HG02870 (cell line): ENCODE results near the gene ZBTB42.
"Not testable (repeated sequence)": the region's sequence is repeated elsewhere in the genome, so short reads cannot be mapped to it uniquely, and the experiment has no call there.

Experiments used
- ATAC-seq: cut with Tn5 transposase; IDR thresholded peaks from one replicate; pipeline ENCODE4 v1.9.1; 2021; ENCODE audit warnings: mild to moderate bottlenecking, moderate library complexity; ENCODE audit not compliant: unreplicated experiment

Gene ZBTB42

DNA sequence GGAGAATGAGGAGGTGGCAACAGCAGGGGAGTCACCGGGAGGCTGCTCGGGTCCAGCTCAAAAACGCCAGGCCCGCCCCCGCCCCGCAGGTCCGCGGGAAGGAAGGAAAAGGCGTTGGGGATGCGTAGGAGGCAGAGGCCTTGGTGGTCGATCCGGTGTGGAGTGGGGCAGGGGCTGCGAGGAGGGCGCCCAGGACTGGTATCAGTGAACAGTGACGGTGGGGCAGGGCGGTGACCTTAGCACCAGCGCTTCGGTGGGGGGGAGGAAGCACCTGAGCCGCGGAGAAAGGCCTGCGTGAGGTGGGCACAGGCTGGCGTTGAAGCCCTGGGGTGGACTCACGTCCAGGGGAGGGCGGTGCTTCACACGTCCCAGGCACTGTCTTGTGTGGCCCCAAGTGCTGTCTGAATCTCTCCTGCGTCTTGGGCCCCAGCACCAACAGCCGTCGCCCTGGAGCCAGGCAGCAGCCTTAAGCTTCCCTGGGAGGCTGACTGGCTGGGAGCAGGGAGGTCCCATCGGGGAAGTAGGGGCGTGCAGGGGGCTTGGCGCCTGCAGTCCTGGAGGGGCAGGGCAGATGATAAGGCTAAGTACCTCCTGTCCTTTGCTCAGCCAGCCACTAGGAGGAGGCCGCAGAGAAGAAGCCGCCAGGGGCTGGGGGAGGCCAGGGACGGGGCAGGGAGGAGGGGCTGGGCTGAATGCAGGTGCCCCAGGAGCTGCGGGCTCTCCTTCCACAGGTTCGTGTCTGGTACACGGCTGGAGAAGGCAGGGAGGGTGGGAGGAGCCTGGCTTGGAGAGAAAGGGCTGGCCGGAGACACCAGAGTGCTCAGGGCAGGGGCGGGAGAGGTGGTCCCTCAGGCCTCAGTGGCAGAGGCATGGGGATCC lies 26.5 kb downstream of the ZBTB42 start:
- ATAC-seq = no peak

- ATAC-seq = no peak
Measured at GRCh38 chr14:104830781-104831180, 29.9 kb downstream of the ZBTB42 start.

DNA sequence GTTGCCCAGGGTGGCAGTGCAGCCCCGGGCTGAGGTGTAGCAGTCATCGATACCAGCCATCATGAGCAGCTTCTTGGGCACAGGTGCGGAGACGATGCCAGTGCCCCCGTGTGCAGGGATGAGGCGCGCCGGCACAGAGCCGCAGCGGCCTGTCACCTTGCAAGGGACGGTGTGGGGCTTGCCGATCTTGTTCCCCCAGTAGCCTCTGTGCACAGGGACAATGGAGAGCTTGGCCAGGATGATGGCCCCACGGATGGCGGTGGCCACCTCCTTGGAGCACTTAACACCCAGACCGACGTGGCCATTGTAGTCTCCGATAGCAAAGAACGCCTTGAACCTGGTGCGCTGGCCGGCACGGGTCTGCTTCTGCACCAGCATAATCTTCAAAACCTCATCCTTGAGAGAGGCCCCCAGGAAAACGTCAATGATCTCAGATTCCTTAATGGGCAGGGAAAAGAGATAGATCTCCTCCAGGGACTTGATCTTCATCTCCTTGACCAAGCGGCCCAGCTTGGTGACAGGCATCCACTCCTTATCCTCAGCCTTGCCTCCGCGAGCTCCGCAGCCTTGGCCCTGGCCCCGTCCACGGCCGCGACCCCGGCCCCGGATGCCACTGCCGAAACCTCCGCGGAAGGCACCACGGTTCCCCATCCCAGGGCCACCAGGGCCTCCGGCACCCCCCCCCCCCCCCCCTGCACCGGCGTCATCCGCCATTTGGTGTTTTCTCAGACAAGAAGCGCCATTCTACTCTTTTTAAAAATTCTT lies 35.5 kb downstream of the ZBTB42 start:
- ATAC-seq = not testable (repeated sequence)

GRCh38 chr14:104841730-104842129 lies 40.8 kb downstream of the ZBTB42 start:
- no peak for ATAC-seq

DNA sequence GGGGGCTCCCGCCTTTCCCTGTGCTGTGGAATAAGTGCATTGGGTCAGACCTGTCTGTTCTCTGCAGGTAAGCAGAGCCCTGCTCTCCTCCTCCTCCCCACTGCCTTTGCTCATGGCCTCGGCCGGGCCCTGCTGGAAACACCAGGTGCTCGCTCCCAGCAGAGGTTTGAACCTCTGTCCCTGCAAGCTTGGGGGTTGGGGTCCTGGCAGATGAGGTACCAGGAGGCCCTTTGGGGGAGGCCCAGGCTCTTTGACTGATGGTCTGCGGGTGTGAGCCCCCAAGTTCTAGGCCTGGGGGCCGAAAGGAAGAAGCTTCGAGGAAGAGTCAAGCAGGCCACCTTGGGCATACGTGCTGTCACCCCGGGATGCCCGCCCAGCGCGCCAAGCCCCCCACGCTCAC lies 42.1 kb downstream of the ZBTB42 start:
- no peak for ATAC-seq

DNA sequence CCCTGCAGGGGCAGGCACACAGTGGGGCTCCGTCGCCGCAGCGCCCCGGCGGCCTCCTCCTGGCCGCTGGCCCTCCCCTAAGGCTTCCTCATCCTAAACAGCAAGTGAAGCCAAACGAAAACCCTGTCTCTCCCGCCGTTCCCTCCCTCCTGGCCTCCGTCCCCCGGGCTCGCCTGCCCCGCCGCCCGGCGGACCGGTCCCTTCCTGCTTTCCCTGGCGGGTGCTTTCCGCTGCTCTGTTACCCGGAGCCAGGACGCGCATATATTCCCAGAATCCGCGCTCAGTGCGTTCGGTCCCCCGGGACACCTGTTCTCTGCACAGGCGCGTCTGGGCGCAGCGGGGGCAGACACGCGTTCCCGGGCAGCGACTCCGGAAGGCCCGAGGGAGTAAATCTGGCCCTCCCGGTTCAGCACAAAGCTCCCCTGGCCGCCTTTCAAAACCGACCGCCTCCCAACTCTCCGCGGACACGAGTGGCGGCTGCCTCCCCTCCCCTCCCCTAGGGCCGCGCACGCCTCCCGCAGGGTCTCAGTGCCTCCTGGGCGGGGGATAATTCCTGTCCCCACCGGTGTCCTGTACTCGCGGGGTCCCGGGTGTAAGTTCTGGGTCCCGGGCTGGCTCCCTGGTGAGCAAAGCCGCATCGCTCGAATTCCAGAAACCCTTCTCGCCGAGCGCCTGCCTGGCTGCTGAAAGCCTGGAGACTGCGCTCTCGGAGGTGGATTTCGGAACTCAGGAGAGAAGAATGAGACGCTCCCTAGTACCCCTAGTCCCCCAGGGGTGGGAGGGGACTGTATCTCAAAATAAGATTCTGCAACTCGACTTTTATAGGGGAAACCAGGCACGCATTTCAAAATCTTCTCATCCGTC lies 42.8 kb downstream of the ZBTB42 start:
- ATAC-seq = no peak

GRCh38 chr14:104844306-104845032 lies 43.6 kb downstream of the ZBTB42 start:
- no peak for ATAC-seq

GRCh38 chr14:104845033-104845666 lies 44.2 kb downstream of the ZBTB42 start:
- ATAC-seq = no peak

DNA sequence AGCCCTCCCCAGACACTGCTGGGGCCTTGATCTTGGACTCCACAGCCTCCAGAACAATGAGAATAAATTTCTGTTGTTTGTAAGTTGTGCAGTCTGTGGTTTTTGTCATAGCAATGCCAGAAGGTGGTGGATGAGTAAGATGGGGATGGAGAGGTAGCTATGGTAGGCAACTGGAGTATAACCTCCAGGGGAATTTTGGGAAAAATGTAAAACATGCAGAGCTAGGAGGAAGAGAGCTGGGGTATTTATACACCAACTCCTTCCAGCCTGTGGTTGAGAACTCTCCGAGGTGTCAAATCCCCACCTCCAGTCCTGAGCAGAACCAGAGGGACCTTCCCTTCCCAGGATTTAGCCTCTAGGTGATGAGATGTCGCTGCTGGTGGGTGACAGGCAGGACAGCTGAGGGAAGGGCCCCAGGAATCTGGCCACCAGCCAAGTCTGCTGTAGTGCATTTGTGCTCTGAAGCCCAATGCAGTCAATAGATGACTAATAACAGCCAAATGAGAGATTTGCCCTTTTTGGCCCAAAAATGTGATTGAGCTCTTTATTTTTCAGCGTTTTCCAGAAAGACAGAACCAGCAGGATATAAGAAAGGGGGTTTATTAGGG lies 45.0 kb downstream of the ZBTB42 start:
- no peak for ATAC-seq

DNA sequence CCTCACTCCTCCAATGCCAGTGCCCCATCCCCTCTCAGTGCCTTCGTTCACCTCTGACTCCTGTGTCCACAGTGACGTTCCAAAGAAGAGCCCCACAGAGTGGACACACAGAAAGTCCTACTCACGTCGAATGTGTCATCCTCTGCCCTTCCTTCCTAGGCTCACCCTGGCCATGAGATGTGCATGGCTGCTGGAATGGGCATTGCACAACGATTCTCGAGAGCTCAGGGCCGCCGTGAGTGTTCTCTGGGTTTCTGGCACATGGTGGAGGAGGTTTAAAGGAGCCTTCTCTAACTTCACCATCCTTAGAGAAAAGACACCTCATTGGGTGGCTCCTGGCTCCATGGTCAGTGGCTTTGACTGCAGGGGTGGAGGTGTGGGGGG lies 51.4 kb downstream of the ZBTB42 start:
- no peak for ATAC-seq
